Measurements from ENCODE around the gene SLC30A1.

Gene SLC30A1

GRCh38 chr1:211522804-211523203, 56.2 kb downstream of the SLC30A1 start:
- no peak for DNase-seq (ENCODE audit: low read depth)
